Measurements from ENCODE around the gene SF3B2. TPM values are rescaled to one million over a fixed set of nuclear protein-coding genes. Genes with fewer than 3 reads are reported as not detected.

SF3B2 gene
- total and polyA plus RNA-seq, 2 donors (not counting 3 experiments of a cell fraction or from before 2014, with no cell fraction given): 99.4 to 196 TPM

DNA sequence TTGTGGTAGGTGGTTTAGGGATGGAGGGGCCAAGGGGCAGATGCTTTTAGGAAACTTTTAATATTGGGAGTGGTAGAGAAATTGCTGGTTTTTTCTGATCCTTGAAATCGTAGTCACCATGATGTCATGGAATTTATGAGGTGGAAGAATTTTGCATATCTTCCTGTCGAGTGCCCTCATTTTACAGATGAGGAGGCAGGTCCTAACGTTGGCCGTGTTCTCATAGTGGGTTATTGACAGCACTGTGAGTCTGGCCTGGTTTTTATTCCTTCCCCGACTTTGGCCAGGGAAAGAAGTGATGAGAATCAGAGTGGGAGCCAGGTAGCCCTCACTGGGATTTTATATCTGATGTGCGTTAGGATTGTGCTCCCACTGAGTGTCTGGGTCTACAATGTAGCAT lies 9.1 kb downstream of the SF3B2 start:
- H2AFZ ChIP-seq (ENCODE audit: low read depth, low read length): no peak overlapping the region
- no peaks in the 10 kb centered on the region for H3K4me1 ChIP-seq (ENCODE audit: control insufficient read depth, extremely low read depth, insufficient read depth, low read length)
- H4K20me1 ChIP-seq (replicated peaks; ENCODE audit: control insufficient read depth, extremely low read depth, insufficient read depth, low read length): no peaks in the 10 kb centered on the region
- H3K36me3 ChIP-seq (ENCODE audit: control insufficient read depth in 2 of 2, extremely low read depth in 1 of 2, insufficient read depth in 2 of 2, low read length in 2 of 2): peaks cover 49 to 62% of the 10 kb centered on the region in 2 experiments
- no peak for FAIRE-seq
- ChIA-PET POLR2A (no interaction called here), CTCF (no interaction called here)
- no peak overlapping the region for H3K27ac ChIP-seq (ENCODE audit: insufficient read depth, low read depth, low read length)
- intact Hi-C loops (cut with micrococcal nuclease): no loop called here
- peaks cover 11% of the 10 kb centered on the region for H3K79me2 ChIP-seq (ENCODE audit: control insufficient read depth, insufficient read depth, low read length)
- TF ChIP-seq EZH2 (IDR thresholded peaks at IDR 0.05; ENCODE audit: borderline replicate concordance, low read depth, low read length, severe bottlenecking): no peak
- TF ChIP-seq POLR2A (IDR thresholded peaks at IDR 0.05; ENCODE audit: low read depth, low read length): no peak
- no peak for TF ChIP-seq POLR2AphosphoS5 (IDR thresholded peaks at IDR 0.05; ENCODE audit: insufficient read depth, low read depth, low read length)
- TF ChIP-seq, protein P1, sequence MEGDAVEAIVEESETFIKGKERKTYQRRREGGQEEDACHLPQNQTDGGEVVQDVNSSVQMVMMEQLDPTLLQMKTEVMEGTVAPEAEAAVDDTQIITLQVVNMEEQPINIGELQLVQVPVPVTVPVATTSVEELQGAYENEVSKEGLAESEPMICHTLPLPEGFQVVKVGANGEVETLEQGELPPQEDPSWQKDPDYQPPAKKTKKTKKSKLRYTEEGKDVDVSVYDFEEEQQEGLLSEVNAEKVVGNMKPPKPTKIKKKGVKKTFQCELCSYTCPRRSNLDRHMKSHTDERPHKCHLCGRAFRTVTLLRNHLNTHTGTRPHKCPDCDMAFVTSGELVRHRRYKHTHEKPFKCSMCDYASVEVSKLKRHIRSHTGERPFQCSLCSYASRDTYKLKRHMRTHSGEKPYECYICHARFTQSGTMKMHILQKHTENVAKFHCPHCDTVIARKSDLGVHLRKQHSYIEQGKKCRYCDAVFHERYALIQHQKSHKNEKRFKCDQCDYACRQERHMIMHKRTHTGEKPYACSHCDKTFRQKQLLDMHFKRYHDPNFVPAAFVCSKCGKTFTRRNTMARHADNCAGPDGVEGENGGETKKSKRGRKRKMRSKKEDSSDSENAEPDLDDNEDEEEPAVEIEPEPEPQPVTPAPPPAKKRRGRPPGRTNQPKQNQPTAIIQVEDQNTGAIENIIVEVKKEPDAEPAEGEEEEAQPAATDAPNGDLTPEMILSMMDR (IDR thresholded peaks at IDR 0.05; ENCODE audit: extremely low read depth in 1 of 2, insufficient read depth in 1 of 2, low read depth in 1 of 2, low read length in 2 of 2): no peak
- no peak for TF ChIP-seq JUN (IDR thresholded peaks at IDR 0.05; ENCODE audit: borderline replicate concordance, insufficient read depth, insufficient read length, low read depth)
- TF ChIP-seq, protein P2, sequence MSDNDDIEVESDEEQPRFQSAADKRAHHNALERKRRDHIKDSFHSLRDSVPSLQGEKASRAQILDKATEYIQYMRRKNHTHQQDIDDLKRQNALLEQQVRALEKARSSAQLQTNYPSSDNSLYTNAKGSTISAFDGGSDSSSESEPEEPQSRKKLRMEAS (IDR thresholded peaks at IDR 0.05; ENCODE audit: insufficient read depth, insufficient read length): no peak
- TF ChIP-seq GATA2 (IDR thresholded peaks at IDR 0.05; ENCODE audit: insufficient read depth, insufficient read length, low read depth, low read length): no peak
- TF ChIP-seq FOS (IDR thresholded peaks at IDR 0.05; ENCODE audit: borderline replicate concordance, insufficient read depth, low read length): no peak
- no peak for TF ChIP-seq MYC (IDR thresholded peaks at IDR 0.05; ENCODE audit: low read depth, low read length)
- DNase-seq (ENCODE audit: low read depth, low spot score): no peak
- H3K4me2 ChIP-seq (ENCODE audit: insufficient read depth, low read length): no peak overlapping the region
- BruUV-seq (replicated peaks): no TSS peak
- no peaks in the 10 kb centered on the region for H3K9me1 ChIP-seq (replicated peaks; ENCODE audit: control insufficient read depth, extremely low read depth, insufficient read depth, low read length)
- no peaks in the 10 kb centered on the region for H3K27me3 ChIP-seq (ENCODE audit: control insufficient read depth in 2 of 2, insufficient read depth in 2 of 2, low read length in 2 of 2)
- H3K4me3 ChIP-seq (replicated peaks in 1 of 3; ENCODE audit: insufficient read depth in 1 of 3, low read depth in 1 of 3, low read length in 3 of 3): no peak overlapping the region
- dilution Hi-C loops (cut with MboI; ENCODE audit: extremely low pct_ligation_motif_present, low sequenced_read_pairs): no loop called here
- no peaks in the 10 kb centered on the region for H3K9me3 ChIP-seq (replicated peaks; ENCODE audit: control insufficient read depth, insufficient read depth, low read length)
- H3K9ac ChIP-seq (replicated peaks; ENCODE audit: extremely low read depth, insufficient read depth, low read length): no peak overlapping the region

All from endothelial cell of umbilical vein (primary cell).